Activated T-helper 9 cell treated with anti-CD3 and anti-CD28 coated beads, Interleukin-2, amount 50 U/mL, for 16 hours (primary cell): Measurements from ENCODE around the gene NFKB1.
"Not testable (repeated sequence)": the region's sequence is repeated elsewhere in the genome, so short reads cannot be mapped to it uniquely, and the experiment has no call there.

Experiments used
- DNase-seq: peaks from one replicate; pipeline ENCODE4 v3.0.0-alpha.2; 2020; ENCODE audit warnings: low read depth

NFKB1 gene

GRCh38 chr4:102500696-102501446 is at the start of gene NFKB1:
Gene NFKB1, plus strand, starts transcription at chr4:102501359. Its CDS starts 24,160 bp downstream, at chr4:102525519.
- DNase-seq = peak; percentile 79

GRCh38 chr4:102452854-102453253 is 48.3 kb upstream of the NFKB1 start:
- no peak for DNase-seq

GRCh38 chr4:102453827-102454226 is 47.3 kb upstream of the NFKB1 start:
- no peak for DNase-seq

- no peak for DNase-seq
These were observed 46.9 kb upstream of the NFKB1 start for GRCh38 chr4:102454268-102454667.

- no peak for DNase-seq
These were observed 46.0 kb upstream of the NFKB1 start for GRCh38 chr4:102454981-102455685.

GRCh38 chr4:102455750-102456149 is 45.4 kb upstream of the NFKB1 start:
- no peak for DNase-seq

GRCh38 chr4:102466298-102466697 is 34.9 kb upstream of the NFKB1 start:
- DNase-seq = no peak

- DNase-seq = no peak
These were observed 31.4 kb upstream of the NFKB1 start for GRCh38 chr4:102469806-102470205.

GRCh38 chr4:102472441-102473013 is 28.6 kb upstream of the NFKB1 start:
- no peak for DNase-seq

GRCh38 chr4:102473476-102473875 is 27.7 kb upstream of the NFKB1 start:
- no peak for DNase-seq

- DNase-seq = no peak
These were observed 26.2 kb upstream of the NFKB1 start for GRCh38 chr4:102474736-102475504.

- no peak for DNase-seq
These were observed 23.5 kb upstream of the NFKB1 start for GRCh38 chr4:102477657-102478056.

- no peak for DNase-seq
These were observed 23.0 kb upstream of the NFKB1 start for GRCh38 chr4:102478186-102478585.

GRCh38 chr4:102479832-102480231 is 21.3 kb upstream of the NFKB1 start:
- not testable (repeated sequence) for DNase-seq

GRCh38 chr4:102483120-102483519 is 18.0 kb upstream of the NFKB1 start:
- no peak for DNase-seq

- not testable (repeated sequence) for DNase-seq
These were observed 17.0 kb upstream of the NFKB1 start for GRCh38 chr4:102483990-102484692.

GRCh38 chr4:102492531-102493241 is 8.5 kb upstream of the NFKB1 start:
- no peak for DNase-seq

GRCh38 chr4:102493257-102493656 is 7.9 kb upstream of the NFKB1 start:
- no peak for DNase-seq

GRCh38 chr4:102493794-102494193 is 7.4 kb upstream of the NFKB1 start:
- DNase-seq = no peak

GRCh38 chr4:102494603-102495002 is 6.6 kb upstream of the NFKB1 start:
- no peak for DNase-seq

GRCh38 chr4:102497986-102498385 is 3.2 kb upstream of the NFKB1 start:
- no peak for DNase-seq
